Lower lobe of right lung (tissue), 2 donors: Measurements from ENCODE around the gene ZNF614. TPM values are rescaled to one million over a fixed set of nuclear protein-coding genes. Genes with fewer than 3 reads are reported as not detected.

ENCODE experiments used
- ATAC-seq, 2 donors: fragments of 200-7000 bp; cut with Tn5 transposase; one replicate each; pipeline ENCODE4 v1.9.1; 2020 to 2022; ENCODE audit warnings: mild to moderate bottlenecking in 2 of 2, moderate library complexity in 2 of 2
- DNase-seq: peaks from one replicate; pipeline ENCODE4 v3.0.0-alpha.2; 2020
- H3K27ac ChIP-seq: fragments of 200-600 bp; one replicate; pipeline ENCODE4 v1.8.0; 2022
- H3K27me3 ChIP-seq: fragments of 200-600 bp; one replicate; pipeline ENCODE4 v1.8.0; 2022; ENCODE audit warnings: low read depth
- H3K36me3 ChIP-seq: fragments of 200-600 bp; one replicate; pipeline ENCODE4 v1.8.0; 2022; ENCODE audit warnings: mild to moderate bottlenecking
- H3K4me1 ChIP-seq: fragments of 200-600 bp; one replicate; pipeline ENCODE4 v1.8.0; 2022
- H3K4me3 ChIP-seq: fragments of 200-600 bp; one replicate; pipeline ENCODE4 v1.8.0; 2022; ENCODE audit warnings: mild to moderate bottlenecking
- H3K9me3 ChIP-seq: fragments of 200-600 bp; one replicate; pipeline ENCODE4 v1.8.0; 2022
- CTCF ChIP-seq: fragments of 200-600 bp; IDR thresholded peaks from one replicate; pipeline ENCODE4 v1.8.0; 2022; ENCODE audit warnings: antibody characterized with exemption, mild to moderate bottlenecking
- intact Hi-C: fragments of 100-400 bp; cut with DNase I; formaldehyde crosslinking; loops from one replicate; pipeline ENCODE4 v1.11.0; 2022
- total RNA-seq: library from RNA; stranded (reverse); fragmentation: NEBNext Ultra II Directional; extraction: Animal tissue kit (Norgen Biotek cat#: 25700); gene quantifications from one replicate; pipeline ENCODE4 v1.2.1, GENCODE V29; 2021
- donor health status: DM: no; HTN: yes; CAD: no; lungs with severe emphysema.

The ZNF614 gene
- total RNA-seq, 1 donor from 2014 or later, result 7.1 TPM

- H3K27me3 ChIP-seq, result no peaks in the 10 kb centered on the region
- intact Hi-C loops, result no loop called here
- no peak overlapping the region for H3K4me3 ChIP-seq
- H3K9me3 ChIP-seq, result peaks cover 100% of the 10 kb centered on the region
- DNase-seq, result no peak
- H3K4me1 ChIP-seq, result no peaks in the 10 kb centered on the region
- no peak for TF ChIP-seq CTCF
- no peak for ATAC-seq
- peaks cover 71% of the 10 kb centered on the region for H3K36me3 ChIP-seq
- no peak overlapping the region for H3K27ac ChIP-seq
Observed at GRCh38 chr19:51970718-51971117, 57.5 kb downstream of the ZNF614 start.

- H3K9me3 ChIP-seq, result peaks cover 100% of the 10 kb centered on the region
Observed at GRCh38 chr19:51965583-51965982, 62.6 kb downstream of the ZNF614 start.

More at GRCh38 chr19:51965583-51965982, 62.6 kb downstream of the ZNF614 start:
- intact Hi-C loops, result no loop called here
- H3K4me1 ChIP-seq, result no peaks in the 10 kb centered on the region
- no peak for ATAC-seq
- TF ChIP-seq CTCF, result no peak
- H3K4me3 ChIP-seq, result no peak overlapping the region
- no peak overlapping the region for H3K27ac ChIP-seq
- H3K27me3 ChIP-seq, result no peaks in the 10 kb centered on the region
- H3K36me3 ChIP-seq, result peaks cover 45% of the 10 kb centered on the region
- no peak for DNase-seq

Other genes with a start within 250 kb of the ZNF614 start
- 62.3 TPM for gene FPR3, start 233.2 kb downstream of the ZNF614 start, total RNA-seq
- 10.7 TPM for gene ZNF577, start 140.4 kb downstream of the ZNF614 start, total RNA-seq
- gene ZNF649, start 123.4 kb downstream of the ZNF614 start, total RNA-seq, result 14.3 TPM
- gene ZNF613, start 100.9 kb downstream of the ZNF614 start, total RNA-seq, result 7.9 TPM
- gene ZNF350, start 41.5 kb downstream of the ZNF614 start, total RNA-seq, result 13.7 TPM
- 9.6 TPM for gene ZNF615, start 20.2 kb downstream of the ZNF614 start, total RNA-seq
- gene ZNF432, start 20.5 kb upstream of the ZNF614 start, total RNA-seq, result 11.3 TPM
- 25.3 TPM for gene ZNF841, start 67.4 kb upstream of the ZNF614 start, total RNA-seq
- gene ZNF616, start 111.6 kb upstream of the ZNF614 start, total RNA-seq, result 13.4 TPM
- gene ZNF836, start 143.2 kb upstream of the ZNF614 start, total RNA-seq, result 15.9 TPM
- gene PPP2R1A, start 161.7 kb upstream of the ZNF614 start, total RNA-seq, result 154 TPM
- gene ZNF766, start 241.2 kb upstream of the ZNF614 start, total RNA-seq, result 17.9 TPM